ENCODE measurements around the gene DAP.

DNA sequence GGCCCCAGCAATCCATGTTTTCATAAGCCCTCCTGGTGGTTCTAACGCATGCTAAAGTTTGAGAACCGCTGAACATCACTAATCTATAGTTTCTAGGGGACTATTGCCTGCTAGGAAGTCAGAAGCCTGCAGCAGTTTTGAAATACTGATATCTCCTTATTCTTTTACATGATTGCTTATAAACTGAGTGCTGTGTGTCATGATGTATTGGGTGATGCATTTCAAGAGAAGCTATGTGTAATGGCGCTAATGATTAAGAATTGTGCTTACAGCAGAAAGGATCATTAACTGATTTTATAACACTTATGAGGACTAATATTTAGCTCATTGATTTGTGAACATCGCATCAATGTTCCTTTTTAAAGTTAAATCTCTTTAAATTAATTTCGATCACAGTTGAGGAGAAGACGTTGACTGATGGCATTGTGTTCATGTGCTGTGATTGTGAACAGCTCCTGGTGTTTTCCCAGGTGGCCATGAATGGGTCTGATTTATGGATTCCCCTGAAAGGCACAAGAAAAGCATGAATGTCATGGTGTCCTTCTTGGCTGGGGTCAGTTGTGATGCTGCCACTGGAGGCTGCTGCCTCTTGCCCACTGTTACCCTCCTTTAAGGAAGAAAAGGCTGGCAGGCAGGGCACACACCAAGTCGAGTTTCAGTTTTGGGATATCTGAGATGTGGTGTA, 12.0 kb upstream of the DAP start:
- no peak for TF ChIP-seq EZH2phosphoT487 (IDR thresholded peaks at IDR 0.05; ENCODE audit: insufficient read depth, low read depth)
- TF ChIP-seq EZH2 (IDR thresholded peaks at IDR 0.05; ENCODE audit: insufficient read depth, poor library complexity, severe bottlenecking), result no peak

Measured in GM23248 (cell line).